ENCODE data around the gene PRKCE. TPM values are rescaled to one million over a fixed set of nuclear protein-coding genes. Genes with fewer than 3 reads are reported as not detected.

PRKCE gene
- total RNA-seq, 1 experiment from 2014 or later = 14.8 TPM

DNA sequence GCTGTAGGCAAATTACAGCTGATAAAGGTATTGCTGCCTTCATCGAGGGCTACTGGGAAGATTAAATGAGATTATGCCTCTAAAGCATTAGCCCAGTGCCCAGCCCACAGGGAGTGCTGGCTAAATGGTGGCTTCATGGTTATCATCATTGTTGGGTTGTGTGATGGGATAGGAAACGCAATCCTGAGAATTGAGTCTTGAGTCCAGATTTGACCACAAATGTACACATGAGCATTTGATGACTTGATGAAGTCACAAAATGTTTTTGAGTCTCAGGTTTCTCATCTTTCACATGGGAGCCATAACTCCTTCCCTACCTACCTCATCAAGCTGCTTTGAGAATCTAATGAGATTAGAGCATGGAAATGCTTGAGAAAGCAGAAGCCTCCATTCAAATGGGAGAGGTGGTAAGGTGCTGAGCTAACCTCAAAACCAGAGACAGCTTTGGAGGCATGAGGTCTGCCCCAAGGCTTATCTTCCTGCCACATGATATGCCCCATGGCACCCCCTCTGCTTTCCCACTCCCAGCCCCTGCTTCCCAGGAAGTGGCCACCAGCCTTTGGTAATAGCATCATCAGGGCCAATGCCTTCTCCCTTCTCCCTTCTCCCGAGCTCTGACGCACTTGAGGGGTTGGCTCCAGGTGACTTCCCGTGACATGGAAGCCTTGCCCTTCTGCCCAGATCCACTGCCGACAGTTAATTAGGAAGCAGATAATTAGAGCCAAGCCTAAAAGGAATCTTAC lies 496.3 kb downstream of the PRKCE start:
- RAD21 ChIA-PET (ENCODE audit: low non-redundant PET in 1 of 2, low total read pairs in 2 of 2, uncharacterized antibody in 2 of 2, unreplicated experiment in 2 of 2) = no interaction called here
- ATAC-seq = no peak
- CTCF ChIA-PET = no interaction called here

More for the DNA sequence above, 496.3 kb downstream of the PRKCE start:
- H2AFZ ChIP-seq (ENCODE audit: low read depth, low read length, poor library complexity, severe bottlenecking) = no peak overlapping the region
- H3K9ac ChIP-seq (ENCODE audit: low read length) = no peak overlapping the region
- H3K4me1 ChIP-seq (ENCODE audit: control insufficient read depth in 1 of 2, insufficient read depth in 2 of 2, low read length in 2 of 2) = peaks cover 1 to 15% of the 10 kb centered on the region in 2 experiments; a peak in 2 of 4 replicates
- DNase-seq (ENCODE audit: low read depth, low spot score) = no peak
- TF ChIP-seq ZNF274 (IDR thresholded peaks at IDR 0.05; ENCODE audit: low read depth, low read length) = no peak
- TF ChIP-seq YY1 (IDR thresholded peaks at IDR 0.05; ENCODE audit: extremely low read depth, insufficient replicate concordance, low read depth, low read length) = no peak
- TF ChIP-seq CBX3 (IDR thresholded peaks at IDR 0.05; ENCODE audit: low read depth) = no peak
- TF ChIP-seq SRF (IDR thresholded peaks at IDR 0.05; ENCODE audit: low read depth) = no peak
- no peak for TF ChIP-seq REST (IDR thresholded peaks at IDR 0.05; ENCODE audit: low read depth)
- no peak for TF ChIP-seq TCF7L2 (IDR thresholded peaks at IDR 0.05; ENCODE audit: borderline replicate concordance, extremely low read depth, insufficient read depth, insufficient read length)
- TF ChIP-seq JUND (IDR thresholded peaks at IDR 0.05) = no peak
- no peak for TF ChIP-seq POLR2A (IDR thresholded peaks at IDR 0.05; ENCODE audit: borderline replicate concordance, extremely low read depth, insufficient read depth, insufficient read length)
- TF ChIP-seq ELF1 (IDR thresholded peaks at IDR 0.05; ENCODE audit: borderline replicate concordance, low read depth) = no peak
- no peak for TF ChIP-seq ZFX (IDR thresholded peaks at IDR 0.05)
- no peak for TF ChIP-seq RAD21 (IDR thresholded peaks at IDR 0.05; ENCODE audit: low read depth)
- TF ChIP-seq, protein P1, sequence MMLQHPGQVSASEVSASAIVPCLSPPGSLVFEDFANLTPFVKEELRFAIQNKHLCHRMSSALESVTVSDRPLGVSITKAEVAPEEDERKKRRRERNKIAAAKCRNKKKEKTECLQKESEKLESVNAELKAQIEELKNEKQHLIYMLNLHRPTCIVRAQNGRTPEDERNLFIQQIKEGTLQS (IDR thresholded peaks at IDR 0.05) = no peak
- TF ChIP-seq POLR2AphosphoS5 (IDR thresholded peaks at IDR 0.05; ENCODE audit: low read depth, low read length) = no peak
- no peak for TF ChIP-seq EZH2 (IDR thresholded peaks at IDR 0.05)
- TF ChIP-seq, protein P2, sequence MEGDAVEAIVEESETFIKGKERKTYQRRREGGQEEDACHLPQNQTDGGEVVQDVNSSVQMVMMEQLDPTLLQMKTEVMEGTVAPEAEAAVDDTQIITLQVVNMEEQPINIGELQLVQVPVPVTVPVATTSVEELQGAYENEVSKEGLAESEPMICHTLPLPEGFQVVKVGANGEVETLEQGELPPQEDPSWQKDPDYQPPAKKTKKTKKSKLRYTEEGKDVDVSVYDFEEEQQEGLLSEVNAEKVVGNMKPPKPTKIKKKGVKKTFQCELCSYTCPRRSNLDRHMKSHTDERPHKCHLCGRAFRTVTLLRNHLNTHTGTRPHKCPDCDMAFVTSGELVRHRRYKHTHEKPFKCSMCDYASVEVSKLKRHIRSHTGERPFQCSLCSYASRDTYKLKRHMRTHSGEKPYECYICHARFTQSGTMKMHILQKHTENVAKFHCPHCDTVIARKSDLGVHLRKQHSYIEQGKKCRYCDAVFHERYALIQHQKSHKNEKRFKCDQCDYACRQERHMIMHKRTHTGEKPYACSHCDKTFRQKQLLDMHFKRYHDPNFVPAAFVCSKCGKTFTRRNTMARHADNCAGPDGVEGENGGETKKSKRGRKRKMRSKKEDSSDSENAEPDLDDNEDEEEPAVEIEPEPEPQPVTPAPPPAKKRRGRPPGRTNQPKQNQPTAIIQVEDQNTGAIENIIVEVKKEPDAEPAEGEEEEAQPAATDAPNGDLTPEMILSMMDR (IDR thresholded peaks at IDR 0.05 in 2 of 3, conservative IDR thresholded peaks at IDR 0.05 in 1 of 3; ENCODE audit: borderline replicate concordance in 1 of 3, insufficient read depth in 1 of 3, low read depth in 2 of 3, low read length in 2 of 3) = no peak
- no peak overlapping the region for H3K4me3 ChIP-seq (replicated peaks in 1 of 2; ENCODE audit: low read depth in 1 of 2, low read length in 2 of 2)
- H3K4me2 ChIP-seq (ENCODE audit: low read length) = no peak overlapping the region
- no peak overlapping the region for H3K27ac ChIP-seq (ENCODE audit: low read depth, low read length)
- no peaks in the 10 kb centered on the region for H3K9me2 ChIP-seq (ENCODE audit: insufficient read depth)
- no peaks in the 10 kb centered on the region for H4K20me1 ChIP-seq (ENCODE audit: insufficient read depth)
- no peaks in the 10 kb centered on the region for H3K27me3 ChIP-seq (ENCODE audit: insufficient read depth, low read length)
- POLR2A ChIA-PET = no interaction called here
- H3K79me2 ChIP-seq (ENCODE audit: insufficient read depth, low read length) = no peaks in the 10 kb centered on the region
- no peaks in the 10 kb centered on the region for H3K36me3 ChIP-seq (ENCODE audit: control insufficient read depth in 1 of 2, insufficient read depth in 2 of 2, low read length in 2 of 2)
- intact Hi-C loops (cut with micrococcal nuclease) = no loop called here
- no peaks in the 10 kb centered on the region for H3K9me3 ChIP-seq (ENCODE audit: control insufficient read depth in 1 of 2, insufficient read depth in 1 of 2, low read depth in 1 of 2, low read length in 2 of 2)
- BruUV-seq (replicated peaks) = no TSS peak
